Suppressor macrophage treated with lipopolysaccharide for 1 hour (primary cell): ENCODE data around the gene RASGRF2.
"Not testable (repeated sequence)": the region's sequence is repeated elsewhere in the genome, so short reads cannot be mapped to it uniquely, and the experiment has no call there.

Source experiments
- DNase-seq, 3 donors: peaks; one replicate each; pipeline ENCODE4 v3.0.0-alpha.2; 2020 to 2022

RASGRF2 gene

DNA sequence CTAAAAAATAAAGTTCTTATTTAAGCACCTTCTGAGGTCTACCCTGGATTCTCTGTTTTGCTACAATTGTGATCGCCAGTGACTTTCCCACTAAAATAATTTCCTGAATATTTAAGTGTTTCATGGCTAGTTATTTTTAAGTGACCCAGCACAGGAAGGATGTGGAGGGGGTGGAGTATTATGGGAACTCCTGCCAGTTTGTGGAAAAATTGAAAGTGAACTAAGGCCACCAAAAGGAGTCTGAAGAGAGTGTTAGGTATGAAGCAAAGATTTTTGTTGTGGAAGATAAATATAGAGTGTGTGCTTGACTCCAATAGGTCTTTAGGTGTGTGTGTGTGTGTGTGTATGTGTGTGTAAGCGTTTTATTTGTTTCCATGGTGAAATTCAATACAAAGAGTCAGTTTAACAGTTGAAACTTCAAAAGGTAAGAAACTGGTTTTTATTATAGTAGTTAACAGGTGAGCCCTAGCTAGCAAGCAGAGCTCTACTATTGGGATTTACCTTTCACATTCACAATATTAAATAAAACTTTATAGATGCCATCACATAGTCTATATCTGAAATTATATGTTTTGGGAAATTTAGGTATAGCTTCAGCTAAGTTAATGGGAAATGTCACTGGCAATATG lies 25.6 kb downstream of the RASGRF2 start:
- no peak for DNase-seq

DNA sequence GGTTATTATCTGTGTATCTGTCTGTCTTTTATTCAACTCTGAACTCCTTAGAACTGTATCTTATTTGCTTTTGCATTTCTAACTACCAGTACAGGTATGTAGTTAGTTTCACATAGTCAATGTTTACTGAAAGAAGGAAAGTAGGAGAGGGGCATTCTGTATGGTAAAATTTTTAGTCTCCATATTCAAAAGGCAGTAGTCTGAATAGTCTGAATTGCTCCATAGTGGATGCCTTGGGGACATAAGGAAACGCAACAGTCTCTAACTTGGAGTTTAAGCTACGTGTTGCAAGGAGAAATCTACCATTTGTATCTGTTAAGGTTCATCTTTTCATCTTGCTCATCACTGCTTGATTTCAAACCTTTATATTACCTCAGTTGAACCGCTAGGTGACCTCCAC lies 26.2 kb downstream of the RASGRF2 start:
- no peak for DNase-seq

DNA sequence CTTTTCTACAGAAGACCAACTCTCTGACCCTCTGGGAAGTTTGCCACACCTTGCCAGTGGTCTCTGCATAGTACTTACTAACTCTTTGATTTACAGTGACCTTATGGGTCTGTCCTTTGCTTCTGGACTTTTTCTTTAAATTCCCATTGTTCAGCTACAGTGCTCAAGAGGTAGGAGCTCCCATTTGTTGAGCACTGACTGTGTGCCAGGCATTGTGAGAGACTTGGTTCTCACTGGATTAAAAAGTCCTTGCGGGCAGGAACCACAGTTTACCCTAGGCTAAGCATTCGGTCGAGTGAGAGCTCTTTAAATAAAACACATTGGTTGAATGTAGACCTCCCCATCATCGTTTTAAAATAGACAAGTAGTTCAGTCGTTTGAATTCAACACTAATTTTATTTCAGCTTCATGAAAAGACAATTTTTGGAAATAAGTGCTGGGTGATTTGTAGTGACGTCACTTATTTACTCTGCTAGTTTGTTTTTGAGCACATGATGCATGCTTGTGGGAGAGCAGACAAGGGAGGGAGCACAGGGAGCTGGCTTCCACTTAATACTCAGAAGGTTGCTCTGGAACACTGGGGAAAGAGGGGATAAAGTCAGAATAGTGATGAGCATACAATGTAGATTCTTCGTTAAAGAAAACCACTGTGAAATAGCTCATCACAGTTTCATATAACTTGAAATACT lies 27.1 kb downstream of the RASGRF2 start:
- no peak for DNase-seq

DNA sequence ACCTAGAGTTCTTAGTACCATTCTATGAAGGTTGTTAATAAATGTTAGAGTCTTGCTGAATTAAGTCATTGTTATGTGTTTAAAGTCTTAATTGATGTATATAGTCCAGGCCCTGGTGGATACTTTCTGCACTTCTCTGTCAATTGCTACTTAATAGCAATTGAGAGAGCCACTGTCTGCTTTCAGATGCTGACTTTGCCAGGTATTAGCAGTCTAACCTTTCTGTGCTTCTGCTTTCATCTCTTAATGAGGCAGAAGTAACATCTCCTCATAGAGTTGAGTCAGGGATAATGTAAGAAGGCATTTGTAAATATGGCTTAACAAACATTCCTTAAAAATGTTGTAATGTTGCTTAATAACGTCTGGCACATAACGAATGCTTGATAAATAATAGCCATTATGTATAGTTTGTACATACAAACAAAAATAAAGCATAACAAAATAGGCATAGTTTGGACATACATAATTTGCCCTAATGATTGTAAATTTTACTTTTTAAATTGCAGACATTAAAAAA lies 28.3 kb downstream of the RASGRF2 start:
- no peak for DNase-seq

DNA sequence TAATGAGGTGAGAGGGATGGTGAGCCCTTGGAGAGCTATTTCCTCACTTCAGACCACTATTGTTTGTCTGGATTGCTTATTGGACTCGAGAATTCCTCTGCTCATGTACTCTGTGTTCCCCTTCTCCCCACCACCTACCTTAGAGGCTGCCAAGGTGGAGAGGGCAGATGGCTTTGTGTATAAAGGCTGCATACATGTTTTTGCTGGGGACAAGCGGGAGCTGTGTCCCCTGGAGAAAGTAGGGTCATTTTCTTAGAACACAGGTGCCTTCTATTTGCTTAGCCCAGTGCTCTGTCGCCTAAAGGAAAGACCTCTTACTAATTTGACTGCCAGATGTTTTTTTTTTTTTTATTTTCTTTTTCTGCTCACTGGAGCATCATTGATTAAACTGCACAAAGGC lies 29.7 kb downstream of the RASGRF2 start:
- no peak for DNase-seq

DNA sequence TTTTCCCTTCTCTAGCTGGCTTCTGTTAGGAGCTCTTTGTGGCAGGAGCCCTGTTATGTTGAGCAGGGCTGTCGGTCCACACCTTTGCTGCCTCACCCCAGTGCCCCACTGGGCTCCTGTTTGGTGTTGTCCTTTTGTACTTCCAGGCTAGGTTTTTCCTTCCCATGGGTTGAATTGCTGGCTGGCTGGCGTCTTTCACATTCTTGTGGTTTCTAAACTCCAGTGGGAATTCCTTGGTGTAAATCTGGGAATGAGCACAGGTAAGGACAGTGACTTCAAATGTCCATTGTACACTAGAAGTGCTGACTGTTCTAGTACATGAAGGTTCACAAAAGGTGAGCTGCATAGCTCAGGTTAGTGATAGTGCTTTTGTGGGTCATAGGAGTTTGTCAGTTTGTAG lies 30.4 kb downstream of the RASGRF2 start:
- DNase-seq = no peak

DNA sequence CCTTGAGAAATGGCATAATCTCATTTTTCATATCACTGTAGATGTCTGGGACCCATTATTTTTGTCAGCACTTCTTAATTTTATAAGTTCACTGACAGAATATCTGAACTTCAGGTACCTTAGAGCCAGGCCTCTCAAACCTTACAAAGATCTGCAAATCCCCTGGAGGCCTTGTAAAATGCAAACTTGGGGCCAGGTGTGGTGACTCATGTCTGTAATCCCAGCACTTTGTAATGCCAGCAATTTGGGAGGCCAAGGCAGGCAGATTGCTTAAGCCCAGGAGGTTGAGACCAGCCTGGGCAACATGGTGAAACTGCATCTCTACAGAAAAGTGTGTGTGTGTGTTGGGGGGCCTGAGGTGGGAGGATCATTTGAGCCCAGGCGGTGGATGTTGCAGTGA lies 30.8 kb downstream of the RASGRF2 start:
- no peak for DNase-seq

DNA sequence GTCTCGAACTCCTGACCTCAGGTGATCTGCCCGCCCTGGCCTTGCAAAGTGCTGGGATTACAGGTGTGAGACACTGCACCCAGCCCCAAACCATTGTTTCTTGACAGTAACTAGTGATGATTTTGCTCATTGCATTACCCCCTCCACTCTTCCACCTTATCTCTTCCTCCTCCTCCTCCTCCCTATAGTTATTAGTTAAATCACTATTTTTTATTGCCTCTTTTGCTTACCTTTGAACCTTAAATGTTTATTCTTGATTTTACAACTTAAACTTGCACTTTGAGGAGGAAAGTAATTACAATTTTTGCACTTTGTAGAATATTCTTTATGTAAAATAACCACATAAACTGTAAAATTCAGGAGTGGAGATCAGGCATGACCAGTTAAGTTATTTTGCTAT lies 35.7 kb downstream of the RASGRF2 start:
- DNase-seq = no peak

DNA sequence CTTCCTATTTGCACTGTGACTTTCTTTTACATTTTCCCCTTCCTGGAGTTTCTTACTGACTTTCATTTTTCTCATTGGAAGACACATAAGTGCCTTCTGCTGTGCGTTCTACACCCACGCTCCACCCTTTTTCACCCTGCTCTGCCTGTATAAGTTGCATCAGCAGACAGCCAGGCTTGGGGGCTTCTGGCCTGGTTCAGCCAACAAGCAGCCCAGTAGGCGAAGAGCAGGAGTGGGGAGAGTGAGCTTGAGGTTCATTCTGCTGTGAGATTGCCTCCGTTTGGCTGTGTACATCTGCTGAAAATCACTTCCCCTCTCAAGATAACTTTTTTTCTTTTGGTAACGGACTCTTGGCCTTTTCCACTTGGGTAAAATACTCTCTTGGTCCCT lies 38.4 kb downstream of the RASGRF2 start:
- DNase-seq = no peak

DNA sequence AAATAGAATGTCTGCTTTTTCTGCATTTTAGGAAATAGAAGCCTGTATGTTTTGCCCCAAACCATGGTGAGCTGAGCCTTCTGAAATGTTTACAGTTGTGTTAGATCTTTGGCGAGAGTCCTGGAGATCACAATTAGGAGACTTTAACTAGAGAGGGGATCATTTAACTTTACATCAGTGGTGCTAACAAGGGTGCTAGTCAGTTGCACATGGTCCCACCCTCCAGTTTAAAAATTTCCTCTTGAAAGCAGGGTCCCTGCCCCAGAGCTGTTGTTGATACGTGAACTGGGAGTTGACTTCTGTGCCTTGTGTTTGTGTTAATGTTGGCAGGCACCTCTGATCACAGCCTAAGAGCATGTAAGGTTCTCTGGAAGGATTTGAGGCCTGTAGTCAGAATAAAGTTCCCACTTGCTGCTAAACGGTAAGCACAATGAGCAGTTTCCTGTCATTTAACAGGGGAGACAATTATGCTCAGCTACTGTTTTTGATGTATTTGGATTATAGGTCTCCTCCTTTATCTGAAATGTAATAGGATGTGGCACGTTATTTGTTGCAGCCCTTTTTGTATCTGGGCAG lies 43.7 kb downstream of the RASGRF2 start:
- DNase-seq = no peak

DNA sequence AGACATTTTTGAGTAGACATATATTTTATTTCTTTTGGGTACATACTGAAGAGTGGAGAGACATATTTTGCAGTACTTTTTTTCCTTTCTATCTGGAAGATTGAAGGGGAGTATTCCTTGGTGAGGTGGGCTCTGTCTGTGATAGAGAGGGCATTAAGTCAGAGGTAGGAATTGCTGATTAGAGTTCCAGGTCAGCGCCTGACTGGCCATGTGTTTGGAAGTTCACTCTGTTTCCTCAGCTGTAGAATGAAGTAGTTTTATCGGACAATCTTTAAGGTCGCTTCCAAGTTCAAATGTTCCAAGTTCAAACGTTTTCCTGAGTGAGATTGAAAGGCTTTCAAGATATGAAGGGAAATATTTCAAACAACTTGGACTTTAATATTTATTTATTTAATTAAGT lies 45.5 kb downstream of the RASGRF2 start:
- no peak for DNase-seq

DNA sequence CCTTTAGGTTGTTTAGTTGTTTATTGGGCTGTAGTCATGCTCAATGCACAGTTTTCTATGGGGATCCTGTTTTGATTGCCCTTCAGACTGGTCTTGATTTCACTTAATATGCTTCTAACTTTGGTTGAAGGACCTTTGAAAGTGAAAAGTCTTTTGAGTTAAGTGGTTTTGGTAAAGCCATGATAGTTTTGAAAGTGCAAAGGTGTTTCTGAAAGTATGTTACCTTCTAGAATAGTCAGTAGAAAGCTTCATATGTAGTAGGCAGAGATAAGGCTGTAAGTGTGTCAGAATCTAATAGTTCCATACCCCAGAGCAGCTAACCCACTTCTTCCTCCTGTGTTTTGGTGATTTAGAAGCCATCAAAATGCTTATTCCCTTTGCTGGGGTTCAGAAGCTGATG lies 46.1 kb downstream of the RASGRF2 start:
- DNase-seq = no peak

DNA sequence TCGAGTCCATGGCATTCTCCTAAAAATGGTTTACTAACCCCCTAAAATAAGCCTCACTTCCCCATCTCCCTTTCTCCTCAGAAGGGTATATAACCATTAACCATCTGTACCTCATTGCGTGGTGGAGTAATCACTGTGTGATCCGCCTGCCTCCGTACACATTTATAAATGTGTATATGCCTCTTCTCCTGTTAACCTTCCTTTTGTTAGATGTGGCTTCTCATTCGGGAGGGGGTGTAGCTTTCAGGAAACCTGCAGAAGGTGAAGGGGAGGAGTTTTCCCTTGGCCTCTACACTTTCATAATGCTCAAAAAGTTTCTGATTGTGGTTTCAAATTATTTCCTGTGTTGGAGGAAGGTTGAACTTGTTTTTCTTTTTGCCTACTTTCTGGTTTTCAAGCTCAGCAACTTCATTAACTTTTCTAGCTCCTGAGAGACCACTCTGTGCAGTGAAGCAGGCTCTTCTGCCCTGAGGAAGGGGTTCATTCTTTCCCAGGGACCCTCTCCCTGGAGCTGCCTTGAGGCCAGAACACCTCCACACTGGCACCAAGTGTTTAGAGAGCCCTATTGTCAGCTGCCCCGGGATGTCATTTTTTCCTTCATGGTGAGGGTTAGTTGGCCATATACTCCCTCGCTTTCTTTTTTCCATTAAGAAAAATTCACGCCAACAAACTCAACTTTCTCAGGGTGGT lies 46.9 kb downstream of the RASGRF2 start:
- DNase-seq = no peak

DNA sequence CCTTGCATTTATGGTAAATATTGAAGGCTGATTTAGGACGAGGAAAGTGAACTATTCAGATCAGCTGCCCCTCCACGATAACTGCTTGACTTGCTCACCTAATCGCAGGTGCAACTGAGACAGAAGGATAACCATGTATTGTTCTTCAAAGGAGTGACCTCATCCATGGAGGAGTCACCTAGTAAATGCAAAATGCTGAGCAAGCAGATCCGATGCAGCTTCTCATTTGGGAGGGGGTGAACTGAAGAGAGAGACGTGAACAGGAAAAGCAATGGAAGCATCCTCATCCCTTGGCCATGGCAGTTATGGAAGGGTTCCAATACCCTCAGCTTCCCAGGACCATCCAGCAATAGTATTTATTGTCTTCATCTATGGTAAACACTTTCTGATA lies 47.5 kb downstream of the RASGRF2 start:
- no peak for DNase-seq

DNA sequence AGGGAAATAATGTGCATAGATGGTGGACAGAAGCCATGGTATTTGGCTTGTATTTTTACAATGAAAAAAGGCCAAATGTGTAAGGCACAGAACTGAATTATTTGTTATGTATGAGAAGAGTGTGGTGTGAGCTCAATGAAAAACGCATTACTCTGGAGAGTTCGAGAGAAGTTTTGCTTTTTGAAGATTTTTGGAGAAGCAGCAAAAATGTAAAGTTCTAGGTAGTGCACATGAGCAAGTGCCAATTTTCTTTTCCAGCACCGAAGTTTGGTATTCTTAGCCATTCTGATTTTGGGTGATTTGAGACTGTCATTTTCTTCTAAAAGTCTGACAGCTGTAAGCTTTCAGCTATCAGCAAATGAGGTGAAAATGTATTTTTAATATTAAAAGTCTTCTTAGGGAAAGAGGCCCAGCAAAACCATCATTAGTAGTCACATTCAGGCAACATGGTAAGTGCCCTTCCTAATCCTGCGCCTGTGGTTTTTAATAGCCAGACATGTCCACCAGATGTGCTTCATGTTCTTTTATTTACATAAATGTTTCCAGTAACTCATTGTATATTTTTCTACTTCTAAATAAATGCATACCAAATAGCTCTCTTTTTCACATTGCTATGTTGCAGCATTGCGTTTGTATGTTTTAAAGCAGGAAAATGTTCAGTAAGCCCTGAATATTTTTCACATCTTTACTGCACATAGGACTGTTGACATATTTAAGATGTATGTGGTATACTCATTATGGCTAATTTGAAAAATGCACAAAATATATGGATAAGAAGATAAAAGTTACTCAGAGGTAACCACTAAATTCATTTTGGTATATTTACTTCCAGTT lies 50.4 kb downstream of the RASGRF2 start:
- DNase-seq = no peak

DNA sequence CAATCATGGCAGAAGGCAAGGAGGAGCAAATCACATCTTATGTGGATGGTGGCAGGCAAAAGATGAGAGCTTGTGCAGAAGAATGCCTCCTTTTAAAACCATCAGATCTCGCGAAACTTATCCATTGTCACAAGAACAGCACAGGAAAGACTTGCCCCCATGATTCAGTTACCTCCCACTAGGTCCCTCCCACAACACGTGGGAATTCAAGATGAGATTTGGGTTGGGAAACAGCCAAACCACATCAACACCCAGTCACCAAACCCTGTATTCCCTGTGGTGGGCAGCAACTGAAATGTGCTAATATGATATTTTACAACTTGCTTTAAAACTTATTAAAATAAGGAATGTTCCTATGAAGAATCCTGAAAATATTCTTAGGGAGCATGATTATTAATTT lies 54.2 kb downstream of the RASGRF2 start:
- DNase-seq = no peak

DNA sequence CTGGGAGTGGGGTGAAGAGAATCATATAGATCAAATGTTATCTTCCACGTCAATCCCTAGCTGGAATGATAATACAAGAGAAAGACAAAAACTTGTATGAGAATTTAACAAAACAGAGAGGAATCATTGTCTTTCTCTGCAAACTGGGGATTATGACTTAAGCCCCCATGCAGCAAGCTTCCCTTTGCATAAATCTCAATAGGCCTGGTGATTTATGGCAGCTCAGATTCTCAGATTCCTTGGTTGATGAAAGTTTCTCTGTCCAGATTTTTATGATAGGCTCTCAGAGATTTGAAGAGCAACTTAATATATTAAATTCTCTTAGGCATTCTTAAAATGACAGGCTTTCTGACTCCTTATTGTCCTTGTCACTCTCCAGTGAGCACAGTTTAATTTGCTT lies 56.0 kb downstream of the RASGRF2 start:
- DNase-seq = no peak

DNA sequence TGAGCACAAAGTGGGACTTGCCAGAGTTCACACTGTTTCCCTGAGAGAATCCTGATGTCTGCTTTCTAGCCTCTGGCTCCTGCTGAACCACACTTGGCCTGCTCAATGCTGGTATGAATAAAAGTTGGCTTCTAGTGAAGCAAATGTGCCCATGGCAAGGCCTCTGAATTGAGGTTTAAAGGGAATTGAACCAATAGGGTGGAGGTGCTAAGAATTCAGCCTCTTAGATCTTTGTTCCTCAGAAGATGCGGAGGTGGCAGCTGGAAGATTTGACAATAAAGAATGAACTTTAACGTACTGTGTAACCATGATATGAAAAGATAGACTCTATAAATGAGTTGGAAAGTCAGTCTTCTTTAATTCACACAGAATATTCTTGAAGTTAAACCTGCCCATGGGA lies 57.2 kb downstream of the RASGRF2 start:
- DNase-seq = no peak

DNA sequence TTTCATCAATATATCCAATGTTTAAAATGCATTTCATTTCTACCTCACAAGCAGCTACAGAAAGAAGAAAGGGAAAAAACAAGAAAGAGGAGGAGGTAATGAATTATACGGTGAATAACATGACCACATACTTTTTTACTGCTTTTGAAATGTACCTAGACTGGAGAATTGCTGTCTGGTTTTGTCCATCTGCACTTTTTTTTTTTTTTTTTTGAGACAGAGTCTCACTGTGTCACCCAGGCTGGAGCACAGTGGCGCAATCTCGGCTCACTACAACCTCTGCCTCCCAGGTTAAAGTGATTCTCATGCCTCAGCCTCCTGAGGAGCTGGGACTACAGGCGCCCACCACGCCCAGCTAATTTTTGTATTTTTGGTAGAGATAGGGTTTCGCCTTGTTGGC lies 58.4 kb downstream of the RASGRF2 start:
- not testable (repeated sequence) for DNase-seq

DNA sequence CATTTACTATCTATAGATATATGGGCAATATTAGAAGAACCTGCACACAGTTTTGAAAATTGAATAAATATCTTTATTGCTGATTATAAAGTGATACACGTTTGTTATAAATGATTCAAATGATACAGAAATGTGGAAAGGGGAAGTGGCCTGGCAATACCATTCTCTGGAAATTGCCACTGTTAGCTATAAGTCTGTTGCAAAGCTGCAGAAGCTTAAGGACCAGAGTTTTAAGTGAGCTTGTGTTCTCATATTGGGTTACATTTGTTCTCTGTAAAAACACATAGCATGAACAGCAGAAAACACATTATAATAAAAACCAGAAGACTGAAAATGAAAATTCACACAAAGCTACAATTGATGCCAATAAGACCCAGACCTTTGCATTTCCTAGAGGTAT lies 59.6 kb downstream of the RASGRF2 start:
- no peak for DNase-seq

DNA sequence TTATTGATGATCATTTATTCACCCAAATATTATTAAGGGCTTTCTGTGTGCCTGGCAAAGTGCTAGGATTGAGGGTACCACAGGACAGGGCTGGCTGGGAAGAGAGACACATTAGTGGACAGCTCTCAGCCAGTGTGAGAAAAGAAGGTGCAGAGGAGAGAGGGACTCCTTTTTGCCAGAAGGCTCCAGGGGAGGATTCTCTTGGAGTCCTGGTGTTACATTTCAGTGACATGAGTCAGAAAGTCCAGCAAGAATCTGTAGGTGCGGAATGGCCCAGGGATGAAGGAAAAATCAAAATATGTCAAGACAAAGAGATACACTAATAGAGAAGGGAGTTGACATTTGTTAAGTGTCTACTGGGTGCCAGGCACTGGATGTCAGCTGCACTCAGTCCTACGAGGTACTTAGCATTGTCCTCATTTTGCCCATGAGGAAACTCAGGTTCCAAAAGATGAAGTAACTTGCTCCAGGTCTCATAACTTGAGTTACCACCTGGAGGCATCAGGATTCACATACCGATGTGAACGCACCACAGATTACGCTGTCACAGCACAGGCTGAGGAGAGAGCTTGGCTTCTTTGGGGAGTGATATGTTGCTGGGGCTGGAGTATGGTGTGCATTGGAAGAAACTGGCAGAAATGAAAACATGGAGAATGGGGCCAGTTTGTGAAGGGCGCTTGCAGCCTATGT lies 60.5 kb downstream of the RASGRF2 start:
- DNase-seq = no peak

DNA sequence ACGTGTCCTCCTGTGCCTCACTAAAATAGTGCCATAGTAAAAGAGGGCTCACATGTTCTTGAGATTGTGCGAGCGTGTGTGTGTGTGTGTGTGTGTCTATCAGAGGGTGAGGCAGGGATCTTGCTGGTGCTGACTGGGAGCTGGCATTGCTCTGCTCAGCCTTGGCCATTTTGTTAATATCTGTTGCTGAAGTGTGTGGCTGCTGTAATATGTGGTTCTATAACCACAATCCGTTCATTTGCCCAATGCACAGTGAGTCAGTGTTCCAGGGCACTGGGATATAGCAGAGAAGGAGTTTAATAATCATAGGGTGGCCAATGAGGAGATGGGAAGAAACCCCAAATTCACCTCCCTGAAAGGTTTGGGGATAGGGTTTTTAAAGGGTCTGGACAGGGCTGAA lies 61.3 kb downstream of the RASGRF2 start:
- DNase-seq = no peak
